Activated T-helper 2 cell treated with anti-CD3 and anti-CD28 coated beads, Interferon-gamma antibody, Interleukin-2, Interleukin-4, amounts not matched to agents 10 μg/mL and 5 μg/mL and 100 μg/mL, durations not matched to agents 14 hours and 24 hours and 36 hours (primary cell): ENCODE measurements around the gene SVOPL. TPM values are rescaled to one million over a fixed set of nuclear protein-coding genes. Genes with fewer than 3 reads are reported as not detected.
"Not testable (repeated sequence)": the region's sequence is repeated elsewhere in the genome, so short reads cannot be mapped to it uniquely, and the experiment has no call there.

Experiments used
- DNase-seq: peaks from one replicate; pipeline ENCODE4 v3.0.0; 2021; ENCODE audit warnings: low spot score
- H3K27ac Mint-ChIP-seq: one replicate; pipeline ENCODE4 v1.8.0; 2021; ENCODE audit warnings: mixed read lengths
- H3K27me3 Mint-ChIP-seq: one replicate; pipeline ENCODE4 v1.8.0; 2021; ENCODE audit warnings: low read depth, mixed read lengths
- H3K36me3 Mint-ChIP-seq: one replicate; pipeline ENCODE4 v1.8.0; 2021; ENCODE audit warnings: low read depth, mixed read lengths
- H3K4me1 Mint-ChIP-seq: one replicate; pipeline ENCODE4 v1.8.0; 2021; ENCODE audit warnings: low read depth, mixed read lengths
- H3K4me3 Mint-ChIP-seq: one replicate; pipeline ENCODE4 v1.8.0; 2021; ENCODE audit warnings: low read depth, mild to moderate bottlenecking, moderate library complexity, mixed read lengths
- H3K9me3 Mint-ChIP-seq: one replicate; pipeline ENCODE4 v1.8.0; 2021; ENCODE audit warnings: mixed read lengths
- intact Hi-C: fragments of 100-400 bp; cut with micrococcal nuclease; formaldehyde crosslinking; loops from one replicate; pipeline ENCODE4 v1.15.1; 2023
- total RNA-seq: library from RNA; stranded (reverse); gene quantifications from 2 replicates; pipeline ENCODE4 v1.2.3, GENCODE V29; 2022

Gene SVOPL
- total RNA-seq, 1 donor from 2014 or later, result not detected

DNA sequence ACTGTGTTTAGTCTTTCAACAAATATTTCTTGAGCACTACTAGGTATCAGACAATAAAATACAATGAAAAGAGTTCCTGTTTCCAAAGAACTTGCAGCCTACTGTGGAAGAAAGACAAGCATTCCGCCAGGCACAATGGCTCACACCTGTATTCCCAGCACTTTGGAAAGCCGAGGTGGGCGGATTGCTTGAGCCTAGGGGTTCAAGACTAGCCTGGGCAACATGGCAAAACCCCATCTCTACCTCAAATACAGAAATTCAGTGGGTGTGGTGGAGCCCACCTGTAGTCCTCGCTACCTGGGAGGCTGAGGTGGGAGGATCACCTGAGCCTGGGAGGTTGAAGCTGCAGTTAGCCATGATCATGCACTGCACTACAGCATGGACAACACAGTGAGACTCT lies 6.1 kb downstream of the SVOPL start:
- Mint-ChIP-seq H3K9me3 (no peaks in the 10 kb centered on the region), H3K4me3 (no peak overlapping the region)

DNA sequence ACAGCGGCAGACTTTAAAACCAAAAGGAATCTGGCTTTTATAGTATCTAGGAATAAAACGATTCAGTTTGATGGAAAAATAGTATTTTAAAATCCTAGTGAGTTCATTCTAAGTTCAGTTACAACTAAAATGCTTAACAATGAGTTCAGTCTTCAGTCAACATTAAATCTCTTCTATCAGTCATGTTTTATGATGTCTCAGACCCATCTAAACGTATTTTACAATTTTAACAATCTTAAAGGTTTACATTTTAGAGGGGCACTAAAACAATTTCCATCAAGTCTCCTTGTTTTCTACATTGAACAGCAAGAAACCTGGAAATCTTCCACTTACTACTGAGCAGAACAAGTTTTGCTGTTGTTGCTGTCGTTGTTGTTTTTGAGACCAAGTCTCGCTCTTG lies 10.0 kb downstream of the SVOPL start:
- Mint-ChIP-seq H3K27me3 (no peaks in the 10 kb centered on the region), H3K27ac (no peak overlapping the region)

More for the DNA sequence above, 6.1 kb downstream of the SVOPL start:
- Mint-ChIP-seq H3K27ac (no peak overlapping the region), H3K27me3 (no peaks in the 10 kb centered on the region), H3K4me1 (no peaks in the 10 kb centered on the region), H3K36me3 (no peaks in the 10 kb centered on the region)
- no peak for DNase-seq
- intact Hi-C loops, result no loop called here

DNA sequence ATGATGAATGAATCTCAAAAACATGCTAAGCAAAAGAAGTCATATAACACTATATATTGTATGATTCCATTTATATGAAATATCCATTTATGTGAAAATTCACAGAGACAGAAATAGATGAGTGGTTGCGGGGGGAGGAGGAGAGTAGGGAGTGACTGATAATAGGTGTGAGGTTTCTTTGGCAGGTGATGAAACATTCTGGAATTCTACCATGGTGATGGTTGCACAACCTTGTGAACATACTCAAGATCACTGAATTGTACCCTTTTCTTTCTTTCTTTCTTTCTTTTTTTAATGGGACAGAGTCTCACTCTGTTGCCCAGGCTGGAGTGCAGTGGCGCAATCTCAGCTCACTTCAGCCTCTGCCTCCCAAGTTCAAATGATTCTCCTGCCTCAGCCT lies 10.7 kb downstream of the SVOPL start:
- Mint-ChIP-seq H3K9me3 (peaks cover 7% of the 10 kb centered on the region), H3K36me3 (no peaks in the 10 kb centered on the region), H3K4me3 (no peak overlapping the region), H3K27me3 (no peaks in the 10 kb centered on the region), H3K4me1 (no peaks in the 10 kb centered on the region), H3K27ac (no peak overlapping the region)
- no peak for DNase-seq
- intact Hi-C loops, result no loop called here

More for the DNA sequence above, 10.0 kb downstream of the SVOPL start:
- intact Hi-C loops, result no loop called here
- Mint-ChIP-seq H3K36me3 (no peaks in the 10 kb centered on the region), H3K4me1 (no peaks in the 10 kb centered on the region), H3K4me3 (no peak overlapping the region), H3K9me3 (peaks cover 7% of the 10 kb centered on the region)
- DNase-seq, result no peak

GRCh38 chr7:138688037-138688436 lies 13.1 kb downstream of the SVOPL start:
- not testable (repeated sequence) for H3K36me3 Mint-ChIP-seq, H3K4me1 Mint-ChIP-seq, H3K9me3 Mint-ChIP-seq, H3K27ac Mint-ChIP-seq, H3K27me3 Mint-ChIP-seq, DNase-seq, H3K4me3 Mint-ChIP-seq
- intact Hi-C loops, result loop anchor here (1.0 kb wide), 1 partner anchor 21 kb away; no protein-coding TSS in a partner anchor

- Mint-ChIP-seq H3K27me3 (peaks cover 2% of the 10 kb centered on the region), H3K9me3 (peaks cover 7% of the 10 kb centered on the region), H3K36me3 (no peaks in the 10 kb centered on the region)
Observed at GRCh38 chr7:138684340-138684739, 16.8 kb downstream of the SVOPL start.

GRCh38 chr7:138679793-138680192 lies 21.4 kb downstream of the SVOPL start:
- no peaks in the 10 kb centered on the region for H3K36me3 Mint-ChIP-seq
- intact Hi-C loops, result no loop called here
- no peak overlapping the region for H3K4me3 Mint-ChIP-seq
- H3K4me1 Mint-ChIP-seq, result peaks cover 3% of the 10 kb centered on the region
- H3K27ac Mint-ChIP-seq, result no peak overlapping the region
- H3K27me3 Mint-ChIP-seq, result peaks cover 2% of the 10 kb centered on the region
- DNase-seq, result no peak
- H3K9me3 Mint-ChIP-seq, result no peaks in the 10 kb centered on the region

More at GRCh38 chr7:138684340-138684739, 16.8 kb downstream of the SVOPL start:
- Mint-ChIP-seq H3K27ac (no peak overlapping the region), H3K4me3 (no peak overlapping the region), H3K4me1 (peaks cover 3% of the 10 kb centered on the region)
- no peak for DNase-seq
- intact Hi-C loops, result no loop called here

GRCh38 chr7:138670594-138670993 lies 30.6 kb downstream of the SVOPL start:
- Mint-ChIP-seq H3K4me1 (peaks cover 28% of the 10 kb centered on the region), H3K9me3 (peaks cover 11% of the 10 kb centered on the region), H3K4me3 (no peak overlapping the region), H3K27ac (no peak overlapping the region), H3K27me3 (peaks cover 13% of the 10 kb centered on the region), H3K36me3 (no peaks in the 10 kb centered on the region)
- intact Hi-C loops, result no loop called here
- DNase-seq, result no peak

DNA sequence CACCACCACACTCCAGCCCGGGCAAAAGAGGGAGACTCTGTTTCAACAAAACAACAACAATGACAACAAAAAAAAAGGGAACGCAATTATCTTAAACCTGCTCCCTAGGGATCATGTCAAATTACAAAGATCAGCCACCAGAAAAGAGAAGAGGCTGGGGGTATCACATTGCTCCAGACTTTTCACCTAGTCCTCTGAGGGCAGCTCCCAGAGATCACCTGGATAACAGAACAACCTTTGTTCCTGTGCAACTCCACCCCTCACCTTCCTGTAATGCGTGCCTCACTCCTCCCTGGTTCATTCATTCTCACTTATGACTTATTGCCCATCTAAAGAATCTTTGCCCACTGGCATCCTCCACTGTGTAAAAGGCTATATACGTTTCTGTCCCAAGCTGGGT lies 31.8 kb downstream of the SVOPL start:
- Mint-ChIP-seq H3K27me3 (peaks cover 21% of the 10 kb centered on the region), H3K9me3 (peaks cover 11% of the 10 kb centered on the region), H3K36me3 (no peaks in the 10 kb centered on the region), H3K4me3 (no peak overlapping the region), H3K4me1 (peaks cover 32% of the 10 kb centered on the region), H3K27ac (no peak overlapping the region)
- DNase-seq, result no peak
- intact Hi-C loops, result loop anchor here (5.0 kb wide), 2 partner anchors 83 to 207 kb away; partner anchors contain the start of gene TRIM24

DNA sequence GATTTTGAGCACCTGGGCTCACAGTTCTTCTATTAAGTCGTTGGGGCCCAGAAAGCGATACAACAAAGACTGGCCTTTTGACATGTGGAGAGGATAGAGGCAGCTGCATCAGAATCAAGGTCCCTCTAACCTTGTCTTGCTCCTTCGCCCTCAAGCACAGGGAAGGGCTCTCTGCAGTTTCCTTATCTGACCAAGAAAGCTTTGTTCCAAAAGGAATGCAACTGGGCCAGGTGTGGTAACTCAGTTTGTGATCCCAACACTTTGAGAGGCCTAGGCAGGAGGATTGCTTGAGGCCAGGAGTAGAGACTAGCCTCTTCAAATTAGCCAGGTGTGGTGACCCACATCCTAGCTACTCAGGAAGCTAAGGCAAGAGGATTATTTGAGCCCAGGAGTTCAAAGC lies 32.2 kb downstream of the SVOPL start:
- H3K27ac Mint-ChIP-seq, result no peak overlapping the region
- H3K4me1 Mint-ChIP-seq, result peaks cover 33% of the 10 kb centered on the region
- no peak for DNase-seq
- peaks cover 11% of the 10 kb centered on the region for H3K9me3 Mint-ChIP-seq
- no peak overlapping the region for H3K4me3 Mint-ChIP-seq
- intact Hi-C loops, result loop anchor here (5.0 kb wide), 2 partner anchors 83 to 207 kb away; partner anchors contain the start of gene TRIM24
- peaks cover 25% of the 10 kb centered on the region for H3K27me3 Mint-ChIP-seq
- no peaks in the 10 kb centered on the region for H3K36me3 Mint-ChIP-seq

- Mint-ChIP-seq H3K36me3 (no peaks in the 10 kb centered on the region), H3K27me3 (peaks cover 31% of the 10 kb centered on the region), H3K4me1 (peaks cover 35% of the 10 kb centered on the region), H3K27ac (no peak overlapping the region), H3K4me3 (no peak overlapping the region), H3K9me3 (peaks cover 11% of the 10 kb centered on the region)
- no peak for DNase-seq
- intact Hi-C loops, result loop anchor here (5.0 kb wide), 2 partner anchors 84 to 206 kb away; partner anchors contain the start of gene TRIM24
Observed at GRCh38 chr7:138668229-138668596, 32.9 kb downstream of the SVOPL start.

DNA sequence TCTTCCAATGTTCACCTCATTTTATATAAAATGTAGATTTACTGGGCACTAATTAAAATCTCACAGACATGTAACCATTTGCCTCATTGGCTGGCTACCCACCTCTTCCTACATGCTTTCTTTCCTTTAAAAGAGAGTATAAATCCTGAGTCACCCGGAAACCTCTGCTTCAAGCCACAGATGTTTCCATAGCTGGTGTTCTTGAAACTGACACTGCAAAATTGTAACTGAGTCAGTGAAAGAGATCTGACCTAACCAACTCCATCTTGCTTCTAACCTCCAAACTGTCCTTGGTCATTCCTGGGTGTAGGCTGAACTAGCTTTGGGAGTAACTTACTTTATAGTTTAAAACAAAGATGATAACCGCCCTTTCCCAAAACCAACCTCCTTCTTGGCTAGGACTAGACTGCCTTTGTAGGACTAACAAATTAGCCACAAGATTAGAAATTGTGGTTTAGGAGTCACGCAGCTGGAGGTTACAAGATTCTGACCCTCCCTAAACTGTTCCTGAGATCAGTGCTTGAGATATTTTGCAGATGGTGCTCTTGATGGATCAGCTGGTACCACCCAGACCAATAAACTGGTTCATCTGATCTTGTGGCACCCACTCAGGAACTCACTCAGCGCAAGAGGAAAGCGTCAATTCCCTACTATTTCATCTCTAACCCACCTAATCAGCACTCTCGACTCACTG lies 33.5 kb downstream of the SVOPL start:
- Mint-ChIP-seq H3K27me3 (peaks cover 34% of the 10 kb centered on the region), H3K27ac (no peak overlapping the region), H3K4me1 (peaks cover 35% of the 10 kb centered on the region), H3K9me3 (peaks cover 11% of the 10 kb centered on the region), H3K4me3 (no peak overlapping the region), H3K36me3 (no peaks in the 10 kb centered on the region)
- DNase-seq, result no peak
- intact Hi-C loops, result loop anchor here (1.0 to 5.0 kb wide), 3 partner anchors 21 to 205 kb away; partner anchors contain the start of gene TRIM24

GRCh38 chr7:138666385-138666784 lies 34.8 kb downstream of the SVOPL start:
- no peak overlapping the region for H3K4me3 Mint-ChIP-seq
- H3K9me3 Mint-ChIP-seq, result peaks cover 11% of the 10 kb centered on the region
- H3K27me3 Mint-ChIP-seq, result peaks cover 45% of the 10 kb centered on the region
- no peak overlapping the region for H3K27ac Mint-ChIP-seq
- intact Hi-C loops, result loop anchor here (5.0 kb wide), 2 partner anchors 86 to 204 kb away; partner anchors contain the start of gene TRIM24
- peaks cover 35% of the 10 kb centered on the region for H3K4me1 Mint-ChIP-seq
- no peaks in the 10 kb centered on the region for H3K36me3 Mint-ChIP-seq
- DNase-seq, result no peak

- H3K36me3 Mint-ChIP-seq, result no peaks in the 10 kb centered on the region
- no peak overlapping the region for H3K27ac Mint-ChIP-seq
- intact Hi-C loops, result loop anchor here (5.0 kb wide), 2 partner anchors 87 to 203 kb away; partner anchors contain the start of gene TRIM24
Observed at GRCh38 chr7:138665669-138666140, 35.5 kb downstream of the SVOPL start.

More at GRCh38 chr7:138665669-138666140, 35.5 kb downstream of the SVOPL start:
- DNase-seq, result no peak
- Mint-ChIP-seq H3K27me3 (peaks cover 50% of the 10 kb centered on the region), H3K9me3 (peaks cover 11% of the 10 kb centered on the region), H3K4me3 (no peak overlapping the region), H3K4me1 (peaks cover 31% of the 10 kb centered on the region)
